Measurements from ENCODE around the gene CD1B.
"Not testable (repeated sequence)": the region's sequence is repeated elsewhere in the genome, so short reads cannot be mapped to it uniquely, and the experiment has no call there.

The CD1B gene

DNA sequence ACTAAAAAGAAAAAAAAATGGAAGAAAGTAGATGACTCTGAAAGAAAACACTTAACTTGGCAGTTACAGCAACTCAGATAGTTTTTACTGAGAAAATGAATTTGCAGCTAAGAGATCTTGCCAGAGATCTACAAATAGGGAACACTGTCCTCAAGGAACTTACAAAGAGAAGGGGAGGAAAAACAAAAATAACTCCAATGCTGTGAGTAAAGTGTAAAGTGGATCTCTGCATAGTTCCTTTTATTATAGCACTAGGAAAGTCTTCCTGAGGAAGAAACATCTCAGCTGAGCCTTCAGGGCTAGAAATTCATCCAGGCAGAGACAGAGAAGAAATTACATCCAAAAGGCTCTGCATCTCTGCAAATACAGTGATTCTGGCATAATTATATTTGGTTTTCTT, 3.9 kb downstream of the CD1B start:
- no peak for DNase-seq

DNA sequence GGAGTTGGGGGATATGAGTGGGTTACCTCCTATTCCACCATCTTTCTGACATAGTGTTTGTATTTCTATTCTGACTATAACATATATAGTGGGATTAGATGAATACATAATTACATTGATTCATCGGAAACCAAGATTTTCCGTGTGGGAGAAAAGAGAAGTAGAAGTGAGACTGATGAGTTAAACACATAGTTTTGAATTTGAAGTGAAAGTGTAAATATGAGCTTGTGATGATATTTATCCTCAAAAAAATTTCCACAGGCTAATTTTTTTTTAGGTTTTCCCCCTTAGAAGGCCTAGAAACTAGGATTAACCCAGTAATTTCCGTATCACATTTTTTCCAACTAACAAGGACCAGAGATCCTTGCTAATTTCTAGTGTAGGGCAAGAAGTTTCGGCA, 6.9 kb downstream of the CD1B start:
- no peak for DNase-seq

DNA sequence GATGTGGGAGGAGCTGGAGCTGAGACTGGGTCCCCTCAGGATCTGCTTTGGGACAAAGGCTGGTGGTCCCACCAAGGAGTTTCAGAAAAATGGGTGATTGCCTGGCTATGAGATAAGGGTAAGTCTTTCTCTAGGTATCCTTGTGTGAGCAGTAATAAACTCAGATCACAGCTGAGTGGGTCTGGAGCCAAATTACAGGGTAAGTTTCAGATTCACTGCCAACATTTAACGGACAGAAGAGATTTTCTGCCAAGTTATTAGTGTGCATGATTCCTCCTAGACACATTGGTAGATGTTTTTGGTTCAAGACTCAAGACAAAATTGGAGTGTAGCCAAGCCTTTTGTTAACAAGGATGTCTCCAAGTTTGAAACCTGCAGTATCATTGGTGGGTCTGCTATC, 7.5 kb downstream of the CD1B start:
- DNase-seq, result no peak

DNA sequence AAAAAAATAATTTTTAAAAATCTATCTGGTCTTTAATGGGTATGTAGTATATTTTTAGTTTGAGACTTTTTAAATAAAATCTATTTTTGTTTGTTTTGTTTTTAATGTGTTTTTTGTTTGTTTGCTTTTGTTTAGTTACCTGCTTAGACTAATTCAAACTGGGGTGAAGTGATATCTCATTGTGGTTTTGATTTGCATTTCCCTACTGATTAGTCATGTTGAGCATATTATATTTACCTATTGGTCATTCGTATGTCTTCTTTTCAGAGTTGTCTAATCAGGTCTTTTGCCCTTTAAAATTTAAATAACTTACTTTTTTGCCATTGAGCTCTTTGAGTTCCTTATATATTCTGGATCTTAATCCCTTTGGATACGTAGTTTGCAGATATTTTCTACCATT, 20.3 kb downstream of the CD1B start:
- no peak for DNase-seq

DNA sequence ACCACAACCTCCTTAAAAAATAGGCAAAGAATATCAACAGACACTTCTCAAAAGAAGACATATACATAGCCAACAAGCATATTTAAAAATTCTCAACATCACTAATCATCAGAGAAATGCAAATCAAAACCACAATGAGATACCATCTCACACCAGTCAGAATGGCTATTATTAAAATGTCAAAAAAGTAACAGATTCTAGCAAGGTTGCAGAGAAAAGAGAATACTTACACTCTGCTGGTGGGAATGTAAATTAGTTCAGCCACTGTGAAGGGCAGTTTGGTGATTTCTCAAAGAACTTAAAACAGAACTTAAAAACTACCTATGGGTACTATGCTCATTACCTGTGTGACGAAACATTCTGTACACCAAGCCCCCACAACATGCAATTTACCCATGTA, 20.7 kb downstream of the CD1B start:
- no peak for DNase-seq

DNA sequence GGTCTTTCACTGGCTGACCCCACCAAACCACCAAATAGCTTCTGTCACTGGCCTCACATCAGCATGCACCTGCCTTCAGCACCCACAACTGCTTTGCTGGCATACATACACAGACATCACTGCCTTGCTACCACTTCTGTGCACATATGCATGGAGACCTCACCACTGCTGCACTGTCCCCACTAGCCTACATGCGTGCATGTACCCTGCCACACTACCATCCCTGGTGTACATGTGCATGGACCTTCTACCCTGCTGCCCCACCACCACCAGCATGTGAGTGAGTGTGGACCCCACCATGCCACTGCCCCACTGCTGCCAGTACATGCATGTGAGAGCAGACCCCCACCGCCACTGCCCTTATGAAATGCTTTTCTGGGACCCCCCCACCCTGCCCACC, 35.5 kb downstream of the CD1B start:
- DNase-seq, result no peak

DNA sequence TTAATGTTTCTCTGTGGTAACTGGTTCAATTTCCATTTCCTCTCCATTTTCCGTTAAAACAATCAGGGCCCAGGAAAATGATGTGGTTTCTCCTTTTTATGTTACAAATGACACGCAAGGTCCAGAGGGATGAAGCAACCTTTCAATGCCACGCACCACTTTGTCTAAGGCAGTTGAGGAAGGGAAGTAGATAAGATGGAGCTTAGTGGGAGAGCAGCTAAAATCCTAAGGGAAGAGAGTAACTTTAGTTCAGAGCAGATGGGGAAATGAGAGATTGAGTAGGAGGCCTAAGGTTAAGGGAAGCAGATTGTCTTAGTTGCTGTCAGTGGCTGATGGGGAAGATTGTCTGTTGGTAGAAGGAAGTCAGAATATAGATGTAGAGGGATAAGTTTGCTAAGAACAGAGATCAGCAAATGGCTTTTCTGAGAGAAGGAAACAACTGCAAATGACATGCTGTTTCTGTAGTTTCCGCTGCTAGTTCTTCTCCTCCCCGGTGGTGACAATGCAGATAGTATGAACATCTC, 40.9 kb downstream of the CD1B start:
- peak; percentile 23 for DNase-seq

DNA sequence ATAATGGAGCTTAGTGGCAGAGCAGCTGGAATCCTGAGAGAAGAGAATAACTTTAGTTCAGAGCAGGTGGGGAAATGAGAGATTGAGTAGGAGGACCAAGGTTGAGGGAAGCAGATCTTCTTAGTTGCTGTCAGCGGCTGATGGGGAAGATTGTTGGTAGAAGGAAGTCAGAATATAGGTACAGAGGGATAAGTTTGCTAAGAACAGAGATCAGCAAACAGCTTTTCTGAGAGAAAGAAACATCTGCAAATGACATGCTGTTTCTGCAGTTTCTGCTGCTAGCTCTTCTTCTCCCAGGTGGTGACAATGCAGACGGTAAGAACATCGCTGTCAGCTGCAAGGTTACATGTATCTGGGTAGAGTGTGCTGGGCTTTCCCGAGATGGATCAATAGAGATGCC, 41.5 kb downstream of the CD1B start, which contains the start of gene CD1C:
Gene CD1C (plus strand): TSS at position 113 of the 400 bp plus-strand sequence. CDS start 142 bp downstream, at position 255.
- no peak for DNase-seq

DNA sequence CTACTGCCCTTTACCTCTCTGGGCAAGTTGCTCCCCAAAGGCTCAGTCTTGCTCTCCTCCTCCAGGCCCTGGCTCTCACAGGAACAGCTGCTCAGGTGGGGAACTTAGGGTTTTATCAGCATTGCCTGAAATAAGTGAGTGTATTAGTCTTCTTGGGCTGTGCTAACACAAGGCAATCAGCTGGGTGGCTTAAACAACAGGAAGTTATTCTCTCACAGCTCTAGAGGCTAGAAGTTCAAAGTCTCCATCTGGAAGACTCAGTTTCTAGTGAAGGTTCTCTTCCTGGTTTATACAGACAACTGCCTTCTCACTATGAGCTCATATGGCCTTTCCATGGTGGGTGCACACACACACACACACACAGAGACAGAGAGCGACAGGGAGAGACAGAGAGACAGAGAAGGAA, 44.4 kb downstream of the CD1B start:
- peak; percentile 4 for DNase-seq

DNA sequence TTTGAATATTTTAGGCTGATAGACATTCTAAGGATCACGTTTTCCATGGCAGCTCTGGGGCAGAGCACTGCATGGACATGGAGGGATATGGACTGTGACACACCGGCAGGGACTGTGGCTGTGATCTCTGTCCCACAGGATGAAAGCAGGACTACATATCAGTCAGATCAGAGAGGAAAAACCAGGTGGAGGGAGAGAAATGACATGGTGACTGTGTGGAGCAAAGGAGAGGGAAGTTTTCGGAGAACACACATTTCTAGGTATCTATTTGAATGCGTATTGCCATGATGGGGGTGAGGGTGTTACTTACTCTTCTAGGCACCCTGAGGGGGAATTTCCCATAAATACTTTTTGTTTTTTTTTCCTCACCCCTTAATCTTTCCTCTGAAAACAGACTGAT, 44.8 kb downstream of the CD1B start:
- DNase-seq, result no peak

DNA sequence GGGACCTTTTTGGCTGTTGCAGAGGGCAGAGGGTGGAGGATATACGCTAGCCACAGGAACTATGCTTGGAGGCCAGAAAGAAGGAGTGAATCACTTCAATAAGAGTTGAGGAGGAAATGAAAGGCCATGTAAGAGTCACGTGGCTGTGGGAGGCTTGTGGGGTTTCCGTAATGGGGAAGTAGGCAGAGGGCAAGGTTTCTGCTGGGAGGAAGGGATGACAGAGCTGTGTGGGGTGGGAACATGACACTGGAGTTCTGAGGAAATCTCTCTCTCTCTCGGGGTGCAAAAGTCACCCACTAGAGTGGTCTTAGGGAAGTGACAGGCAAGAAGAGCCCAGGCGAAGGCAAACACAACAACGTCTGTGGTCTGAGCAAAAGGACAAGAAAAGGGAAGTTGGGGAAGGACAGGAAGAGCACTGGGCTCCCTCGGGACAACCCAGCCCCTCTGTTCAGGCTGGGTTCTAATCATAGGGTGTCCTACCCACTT, 45.5 kb downstream of the CD1B start:
- DNase-seq, result peak; percentile 83

DNA sequence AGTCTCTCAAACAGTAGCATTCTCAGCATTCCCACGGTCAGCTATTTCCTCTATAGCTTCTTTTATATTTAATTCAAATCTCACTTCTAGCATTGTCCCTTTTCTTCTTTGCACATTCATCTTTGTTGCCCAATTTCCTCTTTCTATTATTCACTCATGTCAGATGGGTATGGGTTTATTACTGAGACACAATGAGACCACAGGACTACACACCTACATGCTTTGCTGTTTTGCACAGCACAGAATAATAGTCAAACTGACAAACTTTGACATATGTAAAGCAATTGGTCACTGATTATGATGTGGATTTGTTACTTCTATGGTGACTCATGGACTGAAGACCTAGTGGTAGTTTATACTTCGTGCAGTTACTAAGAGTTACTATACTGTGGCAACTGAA, 47.4 kb downstream of the CD1B start:
- peak; percentile 24 for DNase-seq

DNA sequence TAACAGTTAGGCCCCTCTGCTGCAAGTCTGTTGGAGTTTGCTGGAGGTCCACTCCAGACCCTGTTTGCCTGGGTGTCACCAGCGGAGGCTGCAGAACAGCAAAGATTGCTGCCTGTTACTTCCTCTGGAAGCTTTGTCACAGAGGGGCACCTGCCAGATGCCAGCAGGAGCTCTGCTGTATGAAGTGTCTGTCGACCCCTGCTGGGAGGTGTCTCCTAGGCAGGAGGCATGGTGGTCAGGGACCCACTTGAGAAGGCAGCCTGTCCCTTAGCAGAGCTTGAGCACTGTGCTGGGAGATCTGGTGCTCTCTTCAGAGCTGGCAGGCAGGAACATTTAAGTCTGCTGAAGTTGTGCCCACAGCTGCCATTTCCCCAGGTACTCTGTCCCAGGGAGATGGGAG, 48.9 kb downstream of the CD1B start:
- not testable (repeated sequence) for DNase-seq
